Stimulated activated CD4-positive, alpha-beta T cell treated with anti-CD3 and anti-CD28 coated beads, Interleukin-1b, Interleukin-23, amount 100 ng/mL, for 1 hour (primary cell): Measurements from ENCODE around the gene MRPL12.

Experiments
- DNase-seq, 2 donors: peaks; one replicate each; pipeline ENCODE4 v3.0.0-alpha.2; 2020; ENCODE audit warnings: low read depth in 2 of 2

MRPL12 gene

GRCh38 chr17:81740395-81740961 lies 37.3 kb downstream of the MRPL12 start:
- DNase-seq, result no peak

- DNase-seq, result no peak
Observed at GRCh38 chr17:81741049-81741593, 38.0 kb downstream of the MRPL12 start.

GRCh38 chr17:81741594-81742452 lies 38.7 kb downstream of the MRPL12 start:
- DNase-seq, result no peak
